RWPE2 (cell line): ENCODE data around the gene TMCO2.
"Not testable (repeated sequence)": the region's sequence is repeated elsewhere in the genome, so short reads cannot be mapped to it uniquely, and the experiment has no call there.

Experiments used
- ATAC-seq: fragments of 200-7000 bp; cut with Tn5 transposase; 3 replicates; pipeline ENCODE4 v1.9.1; 2021; ENCODE audit warnings: low read depth
- DNase-seq: peaks from one replicate; pipeline ENCODE4 v3.0.0-alpha.2; 2020; ENCODE audit warnings: low spot score
- H3K27ac ChIP-seq: fragments of 450-650 bp; 2 replicates; pipeline ENCODE4 v1.5.1; 2017; ENCODE audit warnings: mild to moderate bottlenecking; ENCODE audit not compliant: poor library complexity, severe bottlenecking
- H3K27me3 ChIP-seq: fragments of 250-450 bp; sonication (Bioruptor Pico); 2 replicates; pipeline ENCODE4 v1.5.1; 2021; ENCODE audit warnings: mild to moderate bottlenecking, moderate library complexity; ENCODE audit not compliant: insufficient read depth, poor library complexity, severe bottlenecking
- H3K36me3 ChIP-seq: fragments of 250-450 bp; sonication (Bioruptor Pico); 2 replicates; pipeline ENCODE4 v1.5.1; 2020; ENCODE audit warnings: low read depth, mild to moderate bottlenecking, moderate library complexity
- H3K4me1 ChIP-seq: fragments of 250-450 bp; sonication (Bioruptor Pico); 2 replicates; pipeline ENCODE4 v1.5.1; 2021; ENCODE audit warnings: mild to moderate bottlenecking, moderate library complexity; ENCODE audit not compliant: insufficient read depth, poor library complexity, severe bottlenecking
- H3K4me3 ChIP-seq: fragments of 250-450 bp; sonication (Bioruptor Pico); 2 replicates; pipeline ENCODE4 v1.5.1; 2021; ENCODE audit warnings: mild to moderate bottlenecking, moderate library complexity; ENCODE audit not compliant: severe bottlenecking
- H3K9me3 ChIP-seq: fragments of 250-450 bp; sonication (Bioruptor Pico); 2 replicates; pipeline ENCODE4 v1.5.1; 2021; ENCODE audit warnings: mild to moderate bottlenecking, moderate library complexity; ENCODE audit not compliant: severe bottlenecking
- CTCF ChIP-seq: fragments of 450-650 bp; IDR thresholded peaks from one replicate; pipeline ENCODE4 v1.5.1; 2017; ENCODE audit warnings: mild to moderate bottlenecking, moderate library complexity; ENCODE audit not compliant: poor library complexity, severe bottlenecking

The TMCO2 gene

GRCh38 chr1:40247655-40248054 is at the start of gene TMCO2:
Gene TMCO2, plus strand, starts transcription at chr1:40247937. Its CDS starts 57 bp downstream, at chr1:40247994.
- Histone ChIP-seq H3K4me3 (no peak within 1 kb of the TSS), H3K9me3 (no peaks in the 10 kb centered on the region), H3K27me3 (no peaks in the 10 kb centered on the region), H3K27ac (no peak within 1 kb of the TSS), H3K36me3 (no peaks in the 10 kb centered on the region), H3K4me1 (peaks cover 5% of the 10 kb centered on the region)
- ATAC-seq (no peak), DNase-seq (no peak)
- TF ChIP-seq CTCF: no peak

GRCh38 chr1:40199126-40199525 is 48.6 kb upstream of the TMCO2 start:
- no peak for DNase-seq
- H3K4me3 ChIP-seq: no peak overlapping the region
- no peaks in the 10 kb centered on the region for H3K4me1 ChIP-seq
- TF ChIP-seq CTCF: no peak
- H3K9me3 ChIP-seq: no peaks in the 10 kb centered on the region
- H3K36me3 ChIP-seq: peaks cover 70% of the 10 kb centered on the region
- no peak for ATAC-seq
- no peak overlapping the region for H3K27ac ChIP-seq
- H3K27me3 ChIP-seq: no peaks in the 10 kb centered on the region

GRCh38 chr1:40204856-40205255 is 42.9 kb upstream of the TMCO2 start:
- no peak overlapping the region for H3K27ac ChIP-seq
- no peak for ATAC-seq
- H3K4me3 ChIP-seq: no peak overlapping the region
- H3K9me3 ChIP-seq: no peaks in the 10 kb centered on the region
- peaks cover 64% of the 10 kb centered on the region for H3K36me3 ChIP-seq
- DNase-seq: no peak
- TF ChIP-seq CTCF: no peak
- no peaks in the 10 kb centered on the region for H3K4me1 ChIP-seq
- no peaks in the 10 kb centered on the region for H3K27me3 ChIP-seq

GRCh38 chr1:40210511-40211204 is 37.1 kb upstream of the TMCO2 start:
- Histone ChIP-seq H3K4me1 (no peaks in the 10 kb centered on the region), H3K36me3 (peaks cover 78% of the 10 kb centered on the region), H3K4me3 (no peak overlapping the region), H3K27me3 (no peaks in the 10 kb centered on the region), H3K27ac (no peak overlapping the region), H3K9me3 (no peaks in the 10 kb centered on the region)
- no peak for DNase-seq
- ATAC-seq: no peak
- no peak for TF ChIP-seq CTCF

- Histone ChIP-seq H3K36me3 (peaks cover 49% of the 10 kb centered on the region), H3K27me3 (no peaks in the 10 kb centered on the region), H3K4me1 (no peaks in the 10 kb centered on the region), H3K27ac (no peak overlapping the region), H3K4me3 (no peak overlapping the region), H3K9me3 (no peaks in the 10 kb centered on the region)
- no peak for DNase-seq
- no peak for ATAC-seq
- TF ChIP-seq CTCF: no peak
Observed at GRCh38 chr1:40218333-40218732, 29.4 kb upstream of the TMCO2 start.

- not testable (repeated sequence) for H3K27ac ChIP-seq, H3K4me3 ChIP-seq, DNase-seq, H3K4me1 ChIP-seq, H3K27me3 ChIP-seq, H3K9me3 ChIP-seq, ATAC-seq
- H3K36me3 ChIP-seq: peaks cover 49% of the 10 kb centered on the region
Observed at GRCh38 chr1:40221471-40221905, 26.2 kb upstream of the TMCO2 start.
